Left renal cortex interstitium (tissue), 4 donors: Measurements from ENCODE around the gene SLC35G1. TPM values are rescaled to one million over a fixed set of nuclear protein-coding genes. Genes with fewer than 3 reads are reported as not detected.

Source experiments
- DNase-seq, 4 donors: peaks; one replicate each; pipeline ENCODE4 v3.0.0-alpha.2; 2013; ENCODE audit warnings: low read depth in 4 of 4, low spot score in 2 of 4, missing footprints in 1 of 4
- polyA plus RNA-seq, 4 donors: library from polyadenylated mRNA; unstranded; fragments of 120-200 nt; gene quantifications; one replicate each; pipeline ENCODE4 v1.2.1, GENCODE V29; 2013; ENCODE audit not compliant: insufficient read length in 4 of 4

The SLC35G1 gene, protein sequence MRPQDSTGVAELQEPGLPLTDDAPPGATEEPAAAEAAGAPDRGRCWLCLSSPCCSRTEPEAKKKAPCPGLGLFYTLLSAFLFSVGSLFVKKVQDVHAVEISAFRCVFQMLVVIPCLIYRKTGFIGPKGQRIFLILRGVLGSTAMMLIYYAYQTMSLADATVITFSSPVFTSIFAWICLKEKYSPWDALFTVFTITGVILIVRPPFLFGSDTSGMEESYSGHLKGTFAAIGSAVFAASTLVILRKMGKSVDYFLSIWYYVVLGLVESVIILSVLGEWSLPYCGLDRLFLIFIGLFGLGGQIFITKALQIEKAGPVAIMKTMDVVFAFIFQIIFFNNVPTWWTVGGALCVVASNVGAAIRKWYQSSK
- 1 to 10 TPM; 6.9 to 9.0 (median 8.2) TPM for polyA plus RNA-seq

GRCh38 chr10:93893646-93894515 is at the start of gene SLC35G1:
Gene SLC35G1, plus strand, starts transcription at chr10:93893978. Its CDS starts 56 bp downstream, at chr10:93894034.
- peak in 1 of 4 donors; percentile 53 for DNase-seq

DNA sequence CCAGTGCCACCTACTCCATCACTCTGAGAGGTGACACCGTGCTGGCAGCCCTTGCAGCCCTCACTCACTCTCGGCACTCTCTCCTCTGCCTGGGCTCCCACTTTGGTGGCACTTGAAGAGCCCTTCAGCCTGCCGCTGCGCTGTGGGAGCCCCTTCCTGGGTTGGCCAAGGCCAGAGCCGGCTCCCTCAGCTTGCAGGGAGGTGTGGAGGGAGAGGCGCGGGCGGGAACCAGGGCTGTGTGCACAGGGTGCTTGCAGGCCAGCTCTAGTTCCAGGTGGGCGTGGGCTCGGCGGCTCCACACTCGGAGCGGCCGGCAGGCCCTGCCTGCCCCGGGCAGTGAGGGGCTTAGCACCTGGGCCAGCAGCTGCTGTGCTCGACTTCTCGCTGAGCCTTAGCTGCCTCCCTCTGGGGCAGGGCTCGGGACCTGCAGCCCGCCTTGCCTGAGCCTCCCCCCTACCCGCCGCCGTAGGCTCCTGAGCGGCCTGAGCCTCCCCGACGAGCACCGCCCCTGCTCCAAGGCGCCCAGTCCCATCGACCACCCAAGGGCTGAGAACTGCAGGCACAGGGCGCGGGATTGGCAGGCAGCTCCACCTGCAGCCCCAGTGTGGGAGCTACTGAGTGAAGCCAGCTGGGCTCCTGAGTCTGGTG is 48.7 kb upstream of the SLC35G1 start:
- DNase-seq, result no peak

DNA sequence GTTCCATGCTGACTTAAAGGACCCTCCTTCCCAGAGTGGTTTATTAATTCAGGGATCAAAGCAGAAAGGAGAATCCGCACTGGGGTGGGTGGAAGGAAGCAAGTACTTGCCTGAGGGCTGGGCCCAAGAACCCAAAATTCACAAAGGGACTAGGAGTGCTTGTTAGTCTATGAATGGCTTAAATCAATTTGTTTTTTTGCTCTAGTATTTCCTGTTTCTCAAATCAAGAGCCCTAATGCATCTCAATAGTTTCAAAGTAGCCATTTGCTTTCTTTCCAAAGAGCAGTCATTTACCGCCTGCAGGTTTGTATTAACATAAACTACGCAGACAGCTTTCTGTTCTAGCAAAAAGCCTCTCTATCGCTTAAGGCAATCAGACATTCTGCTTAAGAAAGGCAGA is 44.2 kb upstream of the SLC35G1 start:
- DNase-seq, result no peak

DNA sequence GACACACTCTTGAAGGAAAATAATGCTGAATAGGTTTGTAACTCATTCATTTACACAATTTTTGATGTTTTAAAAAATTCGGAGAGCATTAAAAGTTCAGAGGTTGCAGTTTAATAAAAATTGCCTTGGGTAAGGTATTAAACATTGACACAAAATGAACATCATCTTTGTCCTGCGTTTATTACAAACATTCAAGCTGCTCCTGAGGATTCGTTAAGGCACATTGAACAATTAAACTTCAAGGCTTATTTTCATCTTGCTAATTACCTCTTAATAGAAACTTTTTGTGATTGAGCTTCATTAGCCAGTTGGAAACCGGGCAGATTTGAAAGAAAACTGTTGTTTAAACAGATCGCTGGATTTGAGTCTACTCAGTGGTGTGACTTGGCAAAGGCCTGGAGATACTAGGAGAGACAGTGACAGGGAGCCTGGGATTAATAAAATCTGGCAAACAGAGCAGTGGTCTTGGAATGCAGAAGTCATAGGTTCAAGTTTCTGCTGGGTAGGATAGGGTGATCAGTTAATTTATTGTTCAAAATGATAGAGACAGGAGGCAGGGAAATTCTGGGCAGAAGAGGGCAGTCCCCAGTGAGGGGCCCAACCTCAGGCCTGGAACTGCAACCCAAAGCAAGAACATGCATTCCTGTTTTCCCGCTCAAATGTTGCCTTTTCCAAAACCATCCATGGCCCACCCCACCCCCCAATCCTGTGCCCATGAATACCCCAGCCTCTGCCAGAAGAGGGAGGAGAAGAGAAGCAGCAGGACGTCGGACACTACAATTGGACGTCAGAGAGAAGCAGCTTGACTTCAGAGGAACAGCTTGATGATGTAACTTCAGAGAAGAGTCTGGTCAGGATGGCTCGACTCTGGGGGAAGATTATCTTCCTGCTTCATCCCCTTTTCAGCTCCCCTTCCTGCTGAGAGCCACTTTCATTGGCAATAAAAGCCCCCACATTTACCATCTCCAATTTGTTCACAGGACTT is 43.5 kb upstream of the SLC35G1 start:
- no peak for DNase-seq

- DNase-seq, result no peak
Observed at GRCh38 chr10:93851169-93851568, 42.6 kb upstream of the SLC35G1 start.

DNA sequence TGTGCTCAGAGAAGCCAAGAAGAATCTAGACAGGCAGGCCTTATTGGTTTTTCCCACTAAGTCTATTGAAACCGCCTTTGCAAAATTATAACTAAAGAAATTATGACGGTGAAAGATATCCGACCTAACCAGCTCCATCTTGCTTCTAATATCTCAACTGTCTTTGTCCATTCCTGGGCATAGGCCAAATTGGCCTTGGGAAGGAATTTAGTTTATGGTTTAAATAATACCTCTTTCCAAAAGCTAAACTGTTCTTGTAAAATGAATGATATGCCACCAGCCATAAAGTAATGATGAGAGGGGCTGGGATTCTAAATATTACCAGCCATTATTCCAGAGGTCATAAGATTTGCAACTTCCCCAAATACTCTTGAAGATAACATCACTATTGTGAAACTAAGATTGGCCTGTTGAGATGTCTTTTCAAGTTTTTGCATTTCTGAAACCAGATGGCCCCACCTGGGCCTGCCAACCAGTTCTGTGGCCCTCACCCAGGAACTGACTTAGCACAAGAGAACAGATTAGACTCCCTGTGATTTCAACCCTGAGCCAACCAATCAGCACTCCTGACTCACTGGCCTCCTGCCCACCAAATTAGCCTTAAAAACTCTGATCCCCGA is 41.2 kb upstream of the SLC35G1 start:
- DNase-seq, result no peak

DNA sequence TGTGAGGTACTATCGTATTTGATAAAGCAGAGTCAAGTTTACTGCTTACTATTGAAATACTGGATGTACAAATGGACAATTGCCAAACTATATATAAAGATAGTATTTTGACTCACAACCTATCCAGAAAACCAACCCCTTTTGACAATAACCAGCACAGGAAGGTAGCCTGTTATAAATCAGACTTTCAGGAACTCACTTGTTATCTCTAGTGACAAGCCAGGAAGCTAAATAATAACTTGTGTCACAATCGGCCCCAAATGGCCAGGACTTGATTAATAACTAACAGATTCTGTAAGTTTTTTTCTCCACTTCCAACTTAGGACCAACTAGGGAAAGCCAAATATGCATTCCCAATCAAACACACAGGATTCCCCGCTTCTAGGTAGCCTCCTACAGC is 38.8 kb upstream of the SLC35G1 start:
- DNase-seq, result no peak

DNA sequence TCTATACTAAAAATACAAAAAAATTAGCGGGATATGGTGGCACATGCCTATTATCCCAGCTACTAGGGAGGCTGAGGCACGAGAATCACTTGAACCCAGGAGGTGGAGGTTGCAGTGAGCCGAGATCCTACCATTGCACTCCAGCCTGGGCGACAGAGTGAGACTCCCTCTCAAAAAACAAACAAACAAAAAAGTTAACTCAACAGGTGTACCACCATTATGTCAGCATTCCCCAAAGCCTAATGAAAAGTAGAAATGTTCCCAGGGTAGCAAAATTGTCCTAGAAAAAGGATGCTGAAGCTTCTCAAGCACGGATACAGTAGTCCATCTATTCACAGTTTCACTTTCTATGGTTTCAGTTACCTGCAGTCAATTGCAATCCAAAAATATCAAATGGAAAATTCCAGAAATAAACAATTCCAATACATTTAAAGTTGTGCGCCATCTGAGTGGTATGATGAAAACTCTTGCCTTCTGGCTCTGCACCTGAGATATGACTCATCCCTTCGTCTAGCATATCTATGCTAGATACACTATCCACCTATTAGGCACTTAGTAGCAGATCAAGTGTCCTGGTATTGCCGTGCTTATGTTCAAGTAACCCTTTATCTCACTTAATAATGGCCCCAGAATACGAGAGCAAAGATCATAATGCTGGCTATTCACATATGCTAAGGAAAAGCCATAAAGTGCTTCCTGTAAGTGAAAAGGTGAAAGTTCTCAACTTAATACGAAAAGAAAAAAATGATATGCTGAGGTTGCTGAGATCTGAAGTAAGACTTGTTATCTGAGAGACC is 37.2 kb upstream of the SLC35G1 start:
- no peak for DNase-seq

DNA sequence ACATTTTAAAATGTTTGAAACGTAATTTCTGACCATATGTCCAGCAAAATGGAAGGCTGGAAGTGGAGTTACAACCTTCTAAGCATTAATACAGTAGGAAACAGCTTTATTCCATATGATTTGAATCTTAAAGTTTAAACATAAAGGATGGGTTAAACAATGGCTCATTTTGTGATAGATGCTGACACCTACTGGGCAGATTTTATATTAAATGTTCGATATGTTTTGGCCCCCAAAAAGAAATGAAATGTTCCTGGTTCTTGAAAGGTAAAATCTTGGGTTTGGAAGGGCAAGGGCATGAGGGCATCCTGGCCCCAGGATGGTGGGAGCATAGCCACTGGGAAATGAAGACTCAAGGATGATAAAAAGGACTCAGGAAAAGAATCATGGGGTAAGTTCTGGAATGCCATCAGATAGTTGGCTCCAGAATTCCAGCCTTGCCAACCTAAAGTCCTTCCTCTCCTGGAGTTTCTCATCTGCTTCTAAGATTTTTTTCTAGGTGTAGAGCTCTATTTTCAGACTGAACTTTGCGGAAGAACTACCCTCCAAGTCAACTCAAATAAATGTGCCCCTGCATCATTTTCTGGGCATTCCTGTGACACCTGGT is 34.6 kb upstream of the SLC35G1 start:
- no peak for DNase-seq

- DNase-seq, result no peak
Observed at GRCh38 chr10:93861825-93862224, 32.0 kb upstream of the SLC35G1 start.

DNA sequence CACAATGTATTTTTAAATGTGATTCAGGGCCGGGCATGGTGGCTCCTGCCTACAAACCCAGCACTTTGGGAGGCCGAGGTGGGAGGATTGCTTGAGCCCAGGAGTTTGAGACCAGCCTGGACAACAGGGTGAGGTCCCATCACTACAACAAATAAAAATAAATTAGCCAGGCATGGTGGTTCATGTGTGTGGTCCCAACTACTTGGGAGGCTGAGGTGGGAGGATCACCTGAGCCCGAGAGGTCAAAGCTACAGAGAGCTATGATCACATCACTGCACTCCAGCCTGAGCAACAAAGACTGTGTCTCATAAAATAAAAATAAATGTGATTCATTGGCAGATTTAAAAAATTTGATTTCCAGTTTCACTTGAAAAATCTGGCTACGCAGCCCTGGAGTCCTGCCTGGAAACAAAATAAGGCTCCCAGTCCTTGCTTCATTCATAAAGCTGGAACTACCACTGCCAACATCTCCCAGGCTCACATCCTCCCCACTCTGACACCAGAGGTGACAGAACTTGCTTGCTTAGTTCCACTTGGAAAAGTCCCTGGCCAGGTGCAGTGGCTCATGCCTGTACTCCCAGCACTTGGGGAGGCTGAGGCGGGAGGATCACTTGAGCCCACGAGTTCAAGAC is 27.9 kb upstream of the SLC35G1 start:
- no peak for DNase-seq

DNA sequence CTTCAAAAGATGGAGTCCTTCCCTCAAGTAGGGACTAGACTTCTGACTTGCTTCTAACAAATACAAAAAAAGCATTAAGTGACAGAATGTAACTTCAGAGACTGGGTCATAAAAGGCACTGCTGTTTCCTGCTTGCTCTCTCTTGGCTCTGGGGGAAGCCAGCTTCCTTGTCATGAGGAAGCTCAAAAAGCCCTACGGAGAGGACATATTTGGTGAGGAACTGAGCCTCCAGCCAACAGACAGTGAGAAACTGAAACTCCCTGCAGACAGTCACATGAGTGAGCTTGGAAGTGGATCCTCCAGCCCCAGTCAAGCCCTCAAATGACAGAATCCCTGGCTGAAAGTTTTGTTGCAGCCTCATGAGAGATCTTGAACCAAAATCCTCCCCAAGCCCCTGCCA is 26.3 kb upstream of the SLC35G1 start:
- no peak for DNase-seq

GRCh38 chr10:93871671-93872204 is 22.0 kb upstream of the SLC35G1 start:
- no peak for DNase-seq

DNA sequence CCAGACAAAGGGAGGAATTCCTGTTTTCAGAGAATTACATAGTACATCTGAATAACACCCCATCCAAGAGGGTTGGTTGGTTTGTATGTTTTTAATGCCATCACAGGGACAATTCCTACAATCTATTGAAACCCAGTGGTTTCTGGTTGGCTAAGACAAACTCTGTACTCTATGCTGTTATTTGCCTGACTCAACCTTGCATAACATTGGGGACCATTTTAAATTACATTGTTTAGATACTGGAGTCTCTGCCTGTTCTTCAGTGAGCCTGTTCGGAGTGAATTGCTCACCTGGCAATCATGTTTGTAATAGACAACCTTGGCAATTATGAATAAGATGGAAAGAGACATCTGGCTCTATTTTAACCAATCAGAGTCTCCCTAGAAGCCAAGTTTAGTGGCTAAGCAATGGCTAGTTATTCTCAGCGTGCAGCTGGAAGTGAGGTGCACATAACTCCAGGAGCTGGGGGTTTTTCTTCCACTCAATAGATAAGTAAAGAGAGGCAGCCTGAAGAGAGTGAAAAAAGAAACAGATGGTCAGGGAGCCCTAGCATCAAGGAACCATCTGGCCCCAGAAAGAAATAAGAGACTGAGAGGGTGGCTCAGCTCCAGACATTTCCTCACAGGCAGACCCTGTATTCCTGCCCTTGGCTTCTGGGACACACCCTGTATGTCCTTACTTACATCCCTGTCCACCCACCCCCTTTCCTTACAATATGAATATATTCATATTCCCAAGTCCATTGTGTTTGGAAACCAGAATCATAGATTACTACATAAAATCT is 21.2 kb upstream of the SLC35G1 start:
- DNase-seq, result no peak

DNA sequence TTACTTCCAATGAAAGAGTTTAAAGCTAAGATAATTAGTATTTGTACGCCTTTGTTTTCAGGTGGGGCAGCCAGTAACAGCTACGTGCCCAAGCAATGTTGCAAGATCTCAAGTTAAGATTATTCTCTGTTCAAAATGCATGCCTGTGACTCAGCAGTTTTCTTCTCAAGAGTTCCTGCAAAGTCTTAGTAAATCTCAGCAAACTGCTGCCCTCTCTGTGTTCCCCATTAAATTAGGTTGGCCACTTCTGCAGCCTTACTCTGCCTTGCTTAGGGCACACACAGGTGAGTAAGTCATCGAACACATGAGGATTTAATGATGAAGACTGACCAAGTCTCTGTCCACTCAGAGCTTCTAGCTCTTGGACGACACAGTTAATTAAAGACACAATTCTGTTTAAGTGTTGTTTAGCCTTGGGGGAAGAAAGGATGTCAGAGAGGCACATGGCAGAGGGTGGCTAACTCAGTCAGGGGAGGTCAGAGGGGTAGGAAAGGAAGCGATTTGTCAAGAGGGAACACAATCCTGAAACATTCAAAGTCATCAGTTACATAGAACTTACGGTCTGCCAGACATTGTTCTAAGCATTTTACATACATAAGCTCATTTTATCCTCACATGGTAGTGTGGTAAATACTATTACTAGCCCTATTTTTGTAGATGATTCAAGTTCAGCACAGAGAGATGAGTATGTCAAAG is 20.2 kb upstream of the SLC35G1 start:
- no peak for DNase-seq

DNA sequence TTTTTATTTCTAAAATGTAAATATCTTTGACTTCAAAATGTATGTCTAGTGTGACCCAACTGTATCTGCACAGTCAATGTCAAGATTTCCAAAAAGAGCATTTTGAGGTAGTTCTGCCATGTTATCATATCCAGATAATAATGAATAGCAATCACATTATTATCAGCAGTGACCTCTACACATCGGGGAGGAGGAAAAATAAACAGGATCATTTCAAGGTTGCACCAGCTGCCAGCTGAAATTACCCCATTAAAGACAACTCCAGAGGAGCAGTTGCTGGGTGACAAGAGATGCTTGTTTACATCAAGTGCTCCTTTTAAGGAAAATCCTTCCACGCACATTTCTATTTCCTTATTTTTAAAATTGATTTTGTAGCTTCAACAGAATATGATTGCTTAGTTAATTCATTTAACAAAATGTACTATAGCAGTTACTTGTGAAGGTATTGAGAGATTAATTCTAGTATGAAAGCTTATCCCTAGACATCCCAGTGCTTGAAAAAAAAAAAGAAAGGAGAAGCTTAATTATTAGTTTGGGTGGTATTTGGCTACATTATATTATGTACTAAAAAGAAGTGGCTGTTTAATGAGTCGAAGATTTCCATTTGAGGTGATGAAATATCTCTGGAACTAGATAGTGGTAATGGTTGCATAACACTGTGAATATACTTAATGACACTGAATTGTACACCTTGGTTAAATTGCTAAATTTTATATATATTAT is 19.3 kb upstream of the SLC35G1 start:
- no peak for DNase-seq
